Stimulated activated CD4-positive, alpha-beta T cell treated with anti-CD3 and anti-CD28 coated beads, Interleukin-12 subunit alpha, Interleukin-12 subunit beta, amount 100 ng/mL, for 4 hours (primary cell): ENCODE data around the gene C1orf167.

Experiments used
- DNase-seq: peaks from one replicate; pipeline ENCODE4 v3.0.0-alpha.2; 2020

Gene C1orf167

DNA sequence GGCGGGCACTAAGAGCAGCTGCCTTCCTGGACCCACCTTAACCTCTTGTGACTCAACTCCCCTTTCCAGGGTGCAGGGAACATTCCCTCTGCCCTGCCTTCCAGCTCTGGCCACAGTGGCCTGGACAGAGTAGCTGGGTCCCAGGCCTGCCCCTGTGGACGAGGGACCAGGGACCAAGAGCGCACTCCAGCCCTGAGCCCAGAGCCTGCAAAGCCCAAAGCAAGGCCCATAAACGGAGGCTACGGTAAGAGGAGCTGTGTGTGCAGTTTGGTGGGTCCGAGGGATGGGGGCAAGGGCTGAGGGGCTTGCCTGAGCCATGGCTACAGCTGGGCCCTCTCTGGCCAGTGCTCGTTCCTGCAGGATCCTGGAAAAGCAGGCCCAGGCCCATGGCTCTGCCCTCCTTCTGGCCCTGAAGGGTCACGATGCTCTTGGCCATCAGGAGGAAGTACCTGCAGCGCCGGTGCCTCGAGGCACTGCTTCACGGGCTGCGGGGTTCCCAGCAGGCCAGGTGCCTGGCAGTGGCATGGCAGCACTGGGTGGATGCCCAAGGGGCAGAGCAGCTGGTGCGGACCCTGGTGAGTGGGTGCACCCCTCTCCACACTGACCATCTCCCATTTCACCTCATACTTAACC, 25.9 kb downstream of the C1orf167 start:
- no peak for DNase-seq

- DNase-seq = no peak
Measured at GRCh38 chr1:11788549-11789053, 26.6 kb downstream of the C1orf167 start.

- no peak for DNase-seq
Measured at GRCh38 chr1:11789126-11790067, 27.4 kb downstream of the C1orf167 start.

DNA sequence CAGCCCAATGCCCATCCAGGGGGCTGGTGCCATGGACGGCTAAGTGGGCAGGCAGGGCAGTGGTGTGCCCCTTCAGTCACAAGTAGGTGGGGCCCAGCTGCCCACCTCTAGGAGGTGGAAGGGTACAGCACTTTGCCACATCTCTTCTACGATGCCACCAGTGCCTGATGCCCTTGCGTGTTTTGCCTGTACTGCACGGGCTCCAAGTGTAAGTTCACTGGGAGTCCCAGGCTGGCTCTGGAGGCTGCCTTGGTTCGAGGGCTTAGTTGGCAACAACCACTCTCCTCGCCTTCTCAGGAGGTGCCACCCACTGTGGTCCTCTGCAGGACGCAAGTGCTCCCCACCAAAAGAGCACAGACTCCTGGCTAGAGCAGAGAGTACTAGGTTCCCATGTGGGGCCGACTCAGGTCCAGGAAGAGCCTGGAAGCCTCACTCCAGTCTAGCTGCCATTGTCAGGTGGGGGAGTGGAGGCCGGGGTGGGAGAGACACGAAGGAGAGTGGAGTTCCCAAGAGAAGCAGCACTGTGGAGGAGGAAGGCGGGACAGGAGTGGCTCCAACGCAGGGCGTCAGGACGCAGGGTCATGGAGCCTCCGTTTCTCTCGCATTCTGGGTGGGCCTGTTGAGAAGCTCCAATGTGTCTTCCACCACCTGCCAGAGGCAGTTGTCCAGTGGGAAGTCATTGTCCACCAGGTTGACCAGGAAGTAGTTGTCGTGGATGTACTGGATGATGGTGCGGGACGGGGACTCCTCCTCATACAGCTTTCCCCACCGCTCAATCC, 28.3 kb downstream of the C1orf167 start:
- DNase-seq = no peak

DNA sequence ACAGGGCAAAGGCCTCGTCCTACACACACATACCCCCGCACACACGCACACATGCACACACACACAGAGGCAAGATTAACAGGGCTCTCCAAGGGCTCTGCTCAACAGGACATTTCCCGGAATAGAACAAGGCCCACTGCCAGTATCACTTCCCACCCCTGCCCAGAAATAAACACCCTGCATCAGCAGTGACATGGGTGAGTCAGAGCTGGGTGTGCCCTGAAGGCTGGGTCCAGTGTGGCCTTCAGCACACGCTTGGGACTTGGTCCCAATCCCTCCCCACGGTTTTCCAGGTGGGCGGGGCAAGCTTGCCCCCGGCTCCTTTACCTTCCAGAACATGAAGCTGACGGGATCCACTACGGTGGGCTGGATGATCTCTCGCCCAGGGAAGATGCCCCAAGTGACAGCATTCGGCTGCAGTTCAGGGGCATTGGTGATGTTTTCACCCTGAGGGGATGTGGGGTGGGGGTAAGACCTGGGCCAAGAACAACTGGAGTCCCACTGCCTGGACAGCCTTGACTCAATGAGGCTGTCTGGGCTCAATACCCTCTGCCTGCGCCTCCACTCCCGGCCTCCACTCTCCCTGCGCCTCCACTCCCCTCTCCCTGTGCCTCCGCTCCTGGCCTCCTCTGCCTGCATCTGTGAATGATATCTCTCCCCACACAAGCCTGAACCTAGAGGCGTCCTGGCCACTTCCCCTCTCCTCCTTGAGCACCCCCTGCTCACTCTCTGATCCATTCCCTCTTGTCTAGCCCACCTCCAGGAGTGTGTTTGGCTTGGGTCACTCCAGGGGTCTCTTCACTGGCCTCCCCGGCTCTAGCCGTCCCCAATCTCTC, 29.1 kb downstream of the C1orf167 start:
- DNase-seq = no peak

GRCh38 chr1:11792106-11792505, 30.1 kb downstream of the C1orf167 start:
- no peak for DNase-seq

DNA sequence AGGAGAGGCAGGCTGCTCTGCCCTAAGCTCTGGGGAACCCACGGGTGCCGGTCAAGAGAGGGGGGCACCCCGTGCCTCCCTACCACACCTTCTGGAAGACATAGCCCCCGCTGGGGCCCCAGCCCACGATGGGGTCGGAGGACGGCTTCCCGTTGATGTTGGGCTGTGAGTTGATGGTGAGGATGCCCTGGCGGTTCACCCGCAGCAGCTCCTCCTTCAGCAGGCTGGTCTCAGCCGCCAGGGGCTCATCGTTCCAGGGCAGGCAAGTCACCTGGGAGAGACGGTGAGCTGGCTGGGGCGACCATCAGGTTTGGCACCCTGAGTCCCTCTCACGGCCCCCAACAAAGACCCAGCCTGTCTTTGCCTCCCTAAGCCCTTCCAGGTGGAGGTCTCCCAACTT, 31.8 kb downstream of the C1orf167 start:
- DNase-seq = no peak

DNA sequence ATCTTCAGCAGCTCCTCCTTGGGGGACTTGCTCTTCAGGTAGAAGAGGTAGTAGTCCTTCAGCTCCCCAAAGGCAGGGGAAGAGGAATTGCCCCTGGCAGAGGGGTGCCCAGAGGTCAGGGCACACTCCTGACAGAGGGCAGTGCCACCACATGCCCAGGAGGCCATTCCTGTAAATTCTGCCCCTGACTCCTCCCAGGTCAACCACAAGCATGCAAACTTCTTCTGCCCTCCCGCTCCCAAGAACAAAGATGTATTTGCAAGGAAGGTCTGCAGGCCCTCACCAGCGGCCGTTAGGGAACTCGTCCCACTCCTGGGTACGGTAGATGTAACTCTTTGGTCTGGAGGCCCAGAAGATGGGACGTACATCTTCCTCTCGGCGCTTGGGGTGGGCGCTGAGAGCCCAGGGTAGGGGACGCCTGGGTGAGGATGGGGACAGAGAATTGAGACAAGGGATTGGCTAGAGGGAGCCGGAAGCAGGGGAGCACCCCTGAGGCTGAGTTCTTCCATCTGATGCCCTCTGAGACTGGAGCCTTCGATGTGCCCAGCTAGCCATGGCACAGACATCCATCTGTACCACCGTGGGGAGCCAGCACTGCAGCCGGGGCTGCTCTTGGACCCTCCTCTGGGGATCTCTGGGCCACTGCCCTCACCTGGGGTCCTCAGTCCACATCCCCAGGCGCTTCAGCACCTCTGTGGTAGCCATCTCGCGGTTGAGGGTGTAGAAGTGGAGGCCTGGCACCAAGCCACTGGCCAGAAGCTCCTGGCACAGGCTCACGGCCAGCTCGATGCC, 32.6 kb downstream of the C1orf167 start:
- DNase-seq = no peak

DNA sequence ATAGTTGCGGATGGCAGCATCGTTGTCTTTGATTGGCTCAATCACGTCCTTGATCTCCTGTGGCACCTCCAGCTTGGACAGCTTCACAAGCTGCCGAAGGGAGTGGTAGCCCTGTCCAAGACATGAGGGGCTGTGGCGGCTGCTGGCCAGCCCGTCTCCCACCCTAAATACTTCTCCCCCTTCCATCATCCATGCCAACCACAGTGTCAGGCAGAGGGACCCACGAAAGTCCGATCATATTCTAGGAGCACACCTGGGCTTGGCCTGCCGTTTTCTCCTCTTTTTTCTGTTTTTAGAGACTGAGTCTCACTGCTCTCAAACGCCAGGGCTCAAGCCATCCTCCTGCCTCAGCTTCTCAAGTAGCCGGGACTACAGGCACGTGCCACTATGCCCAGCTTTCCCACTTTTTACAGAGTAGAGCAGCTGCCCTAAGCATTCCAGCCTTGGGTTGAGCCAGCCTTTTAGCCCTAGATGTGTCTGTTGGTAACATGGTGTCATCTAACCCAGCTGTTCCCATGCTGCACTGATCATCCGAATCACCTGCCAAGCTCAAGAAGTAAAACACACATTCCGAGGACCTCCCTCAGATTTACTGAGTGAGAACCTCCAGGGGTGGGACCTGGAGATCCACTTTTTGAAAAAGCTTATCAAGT, 33.4 kb downstream of the C1orf167 start:
- DNase-seq = no peak

GRCh38 chr1:11796036-11796828, 34.2 kb downstream of the C1orf167 start:
- no peak for DNase-seq

GRCh38 chr1:11797525-11798216, 35.7 kb downstream of the C1orf167 start:
- no peak for DNase-seq

DNA sequence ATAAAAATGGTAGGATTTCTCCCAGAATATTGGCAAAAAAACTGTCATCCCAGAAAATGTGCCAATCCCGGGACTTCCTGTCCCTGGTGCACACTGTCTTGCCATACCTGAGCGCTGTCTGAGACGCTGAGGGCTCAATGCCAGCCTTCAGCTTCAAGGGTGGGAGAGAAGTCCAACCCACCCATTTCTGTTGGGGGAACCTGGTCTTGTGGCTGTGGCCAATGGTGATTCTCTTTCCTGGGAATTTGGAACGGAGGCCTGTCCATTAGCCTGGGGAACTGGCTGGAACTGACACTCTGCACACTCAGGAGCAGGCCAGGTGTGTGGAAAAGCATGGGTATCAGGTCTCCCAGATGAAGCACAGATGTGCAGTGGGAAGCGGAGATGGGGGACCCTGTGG, 37.1 kb downstream of the C1orf167 start:
- DNase-seq = no peak

DNA sequence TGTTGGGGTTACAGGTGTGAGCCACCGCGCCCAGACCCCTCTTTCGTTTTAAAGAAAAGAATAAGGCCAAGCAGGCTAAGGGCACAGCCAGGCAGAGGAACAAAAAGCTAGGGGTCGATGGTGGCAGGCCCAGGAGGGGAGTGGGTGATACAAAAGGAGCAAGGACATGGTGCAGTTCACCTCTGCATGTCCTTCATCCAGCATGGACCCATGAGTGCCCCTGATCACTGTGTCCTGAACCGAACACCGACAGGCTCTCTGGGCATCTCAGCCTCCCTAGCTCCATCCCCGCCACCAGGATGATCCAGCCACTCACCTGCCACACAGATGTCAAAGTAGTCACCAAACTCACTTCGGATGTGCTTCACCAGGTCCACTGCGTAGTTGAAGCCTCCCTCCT, 37.9 kb downstream of the C1orf167 start:
- no peak for DNase-seq

DNA sequence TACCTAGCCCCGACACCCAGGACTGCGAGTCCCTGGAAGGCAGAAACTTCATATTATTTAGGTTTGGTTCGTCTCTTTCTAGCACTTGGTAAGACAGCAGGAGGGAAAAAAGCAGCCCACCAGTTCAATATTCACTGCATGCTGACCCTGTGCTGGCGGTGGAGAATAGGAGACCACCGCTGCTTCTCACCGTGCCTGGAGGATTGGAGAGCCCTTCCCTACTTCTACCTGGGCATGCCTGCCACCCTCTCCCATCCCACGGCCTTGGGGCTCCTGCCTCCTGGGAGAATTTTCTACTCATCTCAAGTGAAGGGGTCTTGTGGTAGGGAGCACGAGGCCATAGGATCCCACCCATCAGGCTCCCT, 38.4 kb downstream of the C1orf167 start:
- no peak for DNase-seq

DNA sequence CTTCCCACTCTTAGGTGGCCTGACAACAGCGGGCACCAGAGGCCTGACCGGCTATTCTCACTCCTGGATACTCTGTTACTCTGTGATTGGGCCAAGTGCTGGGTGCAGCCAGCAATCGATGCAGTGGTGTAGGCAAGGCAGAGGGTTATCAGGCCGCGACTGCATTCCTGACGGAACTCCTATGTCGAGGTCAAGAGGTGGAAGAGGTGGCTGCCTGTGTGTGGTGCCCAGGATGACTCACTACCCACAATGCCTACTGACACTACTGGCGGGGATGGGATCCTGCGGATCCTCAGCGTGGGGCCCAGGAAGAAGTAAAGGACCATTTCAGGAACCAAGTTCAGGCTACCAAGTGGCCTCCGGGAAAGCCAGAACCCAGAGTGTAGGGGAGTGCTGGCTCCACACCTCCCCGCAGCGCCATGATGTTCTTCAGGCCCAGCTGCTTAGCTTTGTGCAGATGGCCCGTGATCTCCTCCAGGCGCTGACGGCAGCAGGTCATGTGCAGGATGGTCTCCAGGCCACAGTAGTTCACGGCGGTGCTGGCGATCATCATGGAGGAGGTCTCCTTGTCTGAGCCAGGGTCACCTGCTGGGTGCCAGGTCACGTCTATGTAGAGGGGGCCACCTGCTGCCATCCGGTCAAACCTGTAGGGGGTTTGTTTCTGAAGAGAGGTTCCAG, 38.9 kb downstream of the C1orf167 start:
- DNase-seq = no peak

- no peak for DNase-seq
Measured at GRCh38 chr1:11802616-11802972, 40.6 kb downstream of the C1orf167 start.

GRCh38 chr1:11802973-11803885, 41.2 kb downstream of the C1orf167 start:
- DNase-seq = peak; percentile 67
